Neural crest cell (in vitro differentiated cells): ENCODE data around the gene ACAA2. TPM values are rescaled to one million over a fixed set of nuclear protein-coding genes. Genes with fewer than 3 reads are reported as not detected.
"Not testable (repeated sequence)": the region's sequence is repeated elsewhere in the genome, so short reads cannot be mapped to it uniquely, and the experiment has no call there.

Source experiments
- DNase-seq: peaks from one replicate; pipeline ENCODE4 v3.0.0; 2021; ENCODE audit warnings: low read depth, mixed read lengths, low spot score
- H3K27ac Mint-ChIP-seq: one replicate; pipeline ENCODE4 v1.8.0; 2021; ENCODE audit warnings: mild to moderate bottlenecking, mixed read lengths; ENCODE audit not compliant: unreplicated experiment
- H3K27me3 Mint-ChIP-seq: 2 replicates; pipeline ENCODE4 v1.8.0; 2021; ENCODE audit warnings: low read depth, mild to moderate bottlenecking, mixed read lengths
- H3K36me3 Mint-ChIP-seq: 2 replicates; pipeline ENCODE4 v1.8.0; 2021; ENCODE audit warnings: low read depth, mild to moderate bottlenecking, mixed read lengths
- H3K4me1 Mint-ChIP-seq: 2 replicates; pipeline ENCODE4 v1.8.0; 2021; ENCODE audit warnings: mixed read lengths
- H3K4me3 Mint-ChIP-seq: one replicate; pipeline ENCODE4 v1.8.0; 2021; ENCODE audit warnings: mild to moderate bottlenecking, mixed read lengths
- H3K9me3 Mint-ChIP-seq: 2 replicates; pipeline ENCODE4 v1.8.0; 2021; ENCODE audit warnings: mixed read lengths
- CTCF ChIP-seq: fragments of 200-600 bp; sonication (generic); conservative IDR thresholded peaks from 2 replicates; pipeline ENCODE4 v1.5.0; 2021; ENCODE audit warnings: antibody characterized with exemption, mild to moderate bottlenecking
- total RNA-seq: library from RNA; stranded (reverse); gene quantifications from 2 replicates; pipeline ENCODE4 v1.2.1, GENCODE V29; 2021

The ACAA2 gene
- total RNA-seq, 1 donor from 2014 or later: 67.5 TPM

GRCh38 chr18:49811151-49811938, 2.0 kb downstream of the ACAA2 start:
- TF ChIP-seq CTCF: no peak
- Mint-ChIP-seq H3K9me3 (peaks cover 15% of the 10 kb centered on the region), H3K27me3 (no peaks in the 10 kb centered on the region), H3K4me3 (peak overlapping the region; percentile 67), H3K27ac (no peak overlapping the region), H3K36me3 (peaks cover 35% of the 10 kb centered on the region), H3K4me1 (peaks cover 35% of the 10 kb centered on the region)
- no peak for DNase-seq

GRCh38 chr18:49808553-49809191, 4.7 kb downstream of the ACAA2 start:
- Mint-ChIP-seq H3K9me3 (peaks cover 20% of the 10 kb centered on the region), H3K4me1 (peaks cover 19% of the 10 kb centered on the region), H3K36me3 (peaks cover 41% of the 10 kb centered on the region)
- not testable (repeated sequence) for H3K4me3 Mint-ChIP-seq, DNase-seq, H3K27ac Mint-ChIP-seq, H3K27me3 Mint-ChIP-seq

- no peaks in the 10 kb centered on the region for H3K4me1 Mint-ChIP-seq
- DNase-seq: no peak
- no peak overlapping the region for H3K27ac Mint-ChIP-seq
- peaks cover 12% of the 10 kb centered on the region for H3K9me3 Mint-ChIP-seq
- H3K36me3 Mint-ChIP-seq: peaks cover 38% of the 10 kb centered on the region
- no peak for TF ChIP-seq CTCF
- no peak overlapping the region for H3K4me3 Mint-ChIP-seq
- H3K27me3 Mint-ChIP-seq: no peaks in the 10 kb centered on the region
These were observed 9.2 kb downstream of the ACAA2 start for GRCh38 chr18:49804096-49804495.

DNA sequence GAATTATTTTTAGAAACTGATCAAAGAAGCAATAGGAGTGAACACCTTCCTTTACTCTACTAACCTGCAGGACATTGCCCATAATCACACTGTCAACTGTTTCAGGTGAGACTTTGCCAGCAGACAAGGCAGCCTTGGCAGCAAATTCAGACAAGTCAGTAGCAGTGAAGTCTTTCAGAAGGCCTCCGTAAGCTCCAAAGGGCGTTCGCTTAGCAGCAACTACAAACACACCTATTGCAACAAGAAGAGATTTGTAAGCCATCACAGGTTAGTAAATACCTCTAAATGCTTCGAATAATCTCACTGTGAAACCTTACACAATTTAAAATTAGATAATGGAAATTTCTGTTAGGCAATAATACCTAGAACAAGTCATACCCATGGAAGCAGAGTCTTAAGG, 10.7 kb downstream of the ACAA2 start:
- no peak overlapping the region for H3K27ac Mint-ChIP-seq
- H3K9me3 Mint-ChIP-seq: peaks cover 8% of the 10 kb centered on the region
- no peaks in the 10 kb centered on the region for H3K27me3 Mint-ChIP-seq
- no peak for DNase-seq
- peaks cover 6% of the 10 kb centered on the region for H3K4me1 Mint-ChIP-seq
- peaks cover 34% of the 10 kb centered on the region for H3K36me3 Mint-ChIP-seq
- no peak overlapping the region for H3K4me3 Mint-ChIP-seq
- TF ChIP-seq CTCF: no peak

DNA sequence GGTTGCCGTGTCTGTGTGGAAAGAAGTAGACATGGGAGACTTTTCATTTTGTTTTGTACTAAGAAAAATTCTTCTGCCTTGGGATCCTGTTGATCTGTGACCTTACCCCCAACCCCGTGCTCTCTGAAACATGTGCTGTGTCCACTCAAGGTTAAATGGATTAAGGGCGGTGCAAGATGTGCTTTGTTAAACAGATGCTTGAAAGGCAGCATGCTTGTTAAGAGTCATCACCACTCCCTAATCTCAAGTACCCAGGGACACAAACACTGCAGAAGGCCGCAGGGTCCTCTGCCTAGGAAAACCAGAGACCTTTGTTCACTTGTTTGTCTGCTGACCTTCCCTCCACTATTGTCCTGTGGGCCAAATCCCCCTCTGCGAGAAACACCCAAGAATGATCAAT, 12.8 kb downstream of the ACAA2 start:
- not testable (repeated sequence) for H3K27me3 Mint-ChIP-seq, H3K4me3 Mint-ChIP-seq, DNase-seq, H3K4me1 Mint-ChIP-seq, H3K9me3 Mint-ChIP-seq
- Mint-ChIP-seq H3K36me3 (peaks cover 21% of the 10 kb centered on the region), H3K27ac (peak overlapping the region; percentile 12)

- H3K36me3 Mint-ChIP-seq: peaks cover 21% of the 10 kb centered on the region
- H3K27ac Mint-ChIP-seq, DNase-seq, H3K9me3 Mint-ChIP-seq, H3K27me3 Mint-ChIP-seq, H3K4me1 Mint-ChIP-seq, H3K4me3 Mint-ChIP-seq: not testable (repeated sequence)
These were observed 13.5 kb downstream of the ACAA2 start for GRCh38 chr18:49799806-49800205.

DNA sequence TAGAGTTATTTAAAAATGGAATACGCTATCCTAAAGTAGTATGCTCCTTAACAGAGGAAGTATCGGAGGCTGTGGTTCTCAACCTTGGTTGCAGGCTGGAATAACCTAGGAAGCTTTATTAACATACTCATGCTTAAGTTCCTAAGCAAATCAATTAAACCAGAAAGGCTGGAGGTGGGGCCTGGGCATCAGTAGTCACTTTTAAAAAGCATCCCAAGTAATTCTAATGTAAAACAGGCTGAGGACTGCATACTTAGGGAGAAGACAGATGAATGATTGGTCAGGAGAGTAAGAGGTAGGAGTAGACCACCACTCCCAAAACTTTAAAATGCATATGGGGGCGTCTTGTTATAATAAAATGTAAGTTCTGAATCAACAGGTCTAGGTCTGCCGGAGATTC, 15.3 kb downstream of the ACAA2 start:
- Mint-ChIP-seq H3K36me3 (peaks cover 18% of the 10 kb centered on the region), H3K27ac (no peak overlapping the region), H3K27me3 (no peaks in the 10 kb centered on the region), H3K9me3 (no peaks in the 10 kb centered on the region), H3K4me1 (peaks cover 6% of the 10 kb centered on the region), H3K4me3 (no peak overlapping the region)
- DNase-seq: no peak
- TF ChIP-seq CTCF: no peak
